ENCODE results near the gene SAE1. TPM values are rescaled to one million over a fixed set of nuclear protein-coding genes. Genes with fewer than 3 reads are reported as not detected.

SAE1 gene
- total RNA-seq, 1 experiment from 2014 or later, result 234 TPM

- Histone ChIP-seq H3K4me1 (ENCODE audit: insufficient read depth, low read length) (peaks cover 7% of the 10 kb centered on the region; the same call in 1 of the 2 replicates), H3K18ac (ENCODE audit: insufficient read length, low read depth, low read length) (peak overlapping the region; percentile 40), H3K56ac (ENCODE audit: insufficient read length, low read depth, low read length) (no peak overlapping the region), H3K79me2 (ENCODE audit: insufficient read depth, low read length) (peaks cover 2% of the 10 kb centered on the region; the same call in 1 of the 2 replicates), H3K23ac (ENCODE audit: insufficient read length, low read depth, low read length) (no peak overlapping the region), H2BK12ac (ENCODE audit: insufficient read length, low read depth, low read length) (no peak overlapping the region), H2BK5ac (ENCODE audit: insufficient read length, low read length) (no peak overlapping the region), H3K9me3 (ENCODE audit: control insufficient read depth, low read depth, low read length) (no peaks in the 10 kb centered on the region), H2AFZ (ENCODE audit: low read length) (no peak overlapping the region), H3K27ac (ENCODE audit: insufficient read length, low read depth, low read length) (no peak overlapping the region), H4K91ac (ENCODE audit: insufficient read length, low read depth, low read length) (no peak overlapping the region), H4K20me1 (ENCODE audit: control insufficient read depth, insufficient read depth, insufficient read length) (peaks cover 4% of the 10 kb centered on the region), H3T11ph (ENCODE audit: low read length) (no peak overlapping the region), H3K23me2 (ENCODE audit: insufficient read length, low read depth, low read length, poor library complexity, severe bottlenecking) (peaks cover 30% of the 10 kb centered on the region), H2BK120ac (ENCODE audit: low read depth, low read length, poor library complexity, severe bottlenecking) (no peak overlapping the region), H2BK20ac (ENCODE audit: low read depth, low read length, poor library complexity, severe bottlenecking) (no peak overlapping the region), H3K4me2 (ENCODE audit: insufficient read depth, insufficient read length, low read length) (peak overlapping the region; percentile 88), H3K14ac (ENCODE audit: insufficient read depth, low read length) (peak overlapping the region; percentile 83), H4K8ac (replicated peaks; ENCODE audit: insufficient read length, low read depth, low read length) (no peak overlapping the region), H4K5ac (ENCODE audit: insufficient read length, low read depth, low read length) (no peak overlapping the region), H3K4ac (ENCODE audit: low read depth, low read length) (no peak overlapping the region), H3K27me3 (ENCODE audit: insufficient read depth, low read length) (no peaks in the 10 kb centered on the region), H2BK15ac (ENCODE audit: low read depth, low read length) (no peak overlapping the region), H2AK5ac (ENCODE audit: insufficient read length, low read length) (no peak overlapping the region), H3K9ac (ENCODE audit: extremely low read depth, insufficient read length, low read length) (peak overlapping the region; percentile 45), H3K79me1 (ENCODE audit: insufficient read depth, low read depth, low read length, poor library complexity, severe bottlenecking) (no peaks in the 10 kb centered on the region)
- Mint-ChIP-seq H3K4me1 (peaks cover 26 to 27% of the 10 kb centered on the region in 2 experiments), H3K9me3 (no peaks in the 10 kb centered on the region; a peak in 2 of 5 replicates), H3K27me3 (ENCODE audit: low read depth) (no peaks in the 10 kb centered on the region), H3K27ac (no peak overlapping the region), H3K4me3 (peak overlapping the region in 1 of 2 experiments; percentile 79; a peak in 2 of 5 replicates), H3K36me3 (ENCODE audit: insufficient read depth in 1 of 3, low read depth in 3 of 3) (peaks cover 0 to 11% (median 8%) of the 10 kb centered on the region in 3 experiments; a peak in 5 of 7 replicates)
- WGBS (ENCODE audit: extremely low coverage, insufficient read length, low lambda C conversion rate), result no CpG with 5 or more reads among the region's 50 CpGs
- TF ChIP-seq, protein P1, sequence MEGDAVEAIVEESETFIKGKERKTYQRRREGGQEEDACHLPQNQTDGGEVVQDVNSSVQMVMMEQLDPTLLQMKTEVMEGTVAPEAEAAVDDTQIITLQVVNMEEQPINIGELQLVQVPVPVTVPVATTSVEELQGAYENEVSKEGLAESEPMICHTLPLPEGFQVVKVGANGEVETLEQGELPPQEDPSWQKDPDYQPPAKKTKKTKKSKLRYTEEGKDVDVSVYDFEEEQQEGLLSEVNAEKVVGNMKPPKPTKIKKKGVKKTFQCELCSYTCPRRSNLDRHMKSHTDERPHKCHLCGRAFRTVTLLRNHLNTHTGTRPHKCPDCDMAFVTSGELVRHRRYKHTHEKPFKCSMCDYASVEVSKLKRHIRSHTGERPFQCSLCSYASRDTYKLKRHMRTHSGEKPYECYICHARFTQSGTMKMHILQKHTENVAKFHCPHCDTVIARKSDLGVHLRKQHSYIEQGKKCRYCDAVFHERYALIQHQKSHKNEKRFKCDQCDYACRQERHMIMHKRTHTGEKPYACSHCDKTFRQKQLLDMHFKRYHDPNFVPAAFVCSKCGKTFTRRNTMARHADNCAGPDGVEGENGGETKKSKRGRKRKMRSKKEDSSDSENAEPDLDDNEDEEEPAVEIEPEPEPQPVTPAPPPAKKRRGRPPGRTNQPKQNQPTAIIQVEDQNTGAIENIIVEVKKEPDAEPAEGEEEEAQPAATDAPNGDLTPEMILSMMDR (conservative IDR thresholded peaks at IDR 0.05), result no peak
- peak; percentile 73 for DNase-seq
Observed at GRCh38 chr19:47228168-47228936, 97.7 kb downstream of the SAE1 start.

All from H9 (cell line).